H9 (cell line): ENCODE data around the gene PITPNM3. TPM values are rescaled to one million over a fixed set of nuclear protein-coding genes. Genes with fewer than 3 reads are reported as not detected.
A peak's percentile ranks its signal among the peaks of the same experiment; 100 is the strongest.

ENCODE experiments used
- DNase-seq: peaks from one replicate; pipeline ENCODE4 v3.0.0-alpha.2; 2017
- H2AFZ ChIP-seq: one replicate; pipeline ENCODE4 v1.6.1; 2013; ENCODE audit warnings: mild to moderate bottlenecking, low read length, control low read depth, moderate library complexity
- H2AK5ac ChIP-seq: 2 replicates; pipeline ENCODE4 v1.6.1; 2013; ENCODE audit warnings: low read length, control low read depth, mixed read lengths; ENCODE audit not compliant: insufficient read length
- H2BK120ac ChIP-seq: one replicate; pipeline ENCODE4 v1.6.1; 2013; ENCODE audit warnings: low read depth, mild to moderate bottlenecking, low read length, control low read depth, inconsistent platforms; ENCODE audit not compliant: poor library complexity, severe bottlenecking
- H2BK12ac ChIP-seq: 2 replicates; pipeline ENCODE4 v1.6.1; 2013; ENCODE audit warnings: low read length, control low read depth, mixed read lengths, low read depth; ENCODE audit not compliant: insufficient read length
- H2BK15ac ChIP-seq: 2 replicates; pipeline ENCODE4 v1.6.1; 2013; ENCODE audit warnings: low read depth, low read length, control low read depth
- H2BK20ac ChIP-seq: one replicate; pipeline ENCODE4 v1.6.1; 2013; ENCODE audit warnings: low read depth, mild to moderate bottlenecking, low read length, control low read depth, inconsistent platforms; ENCODE audit not compliant: poor library complexity, severe bottlenecking
- H2BK5ac ChIP-seq: 2 replicates; pipeline ENCODE4 v1.6.1; 2013; ENCODE audit warnings: low read length, control low read depth, mixed read lengths; ENCODE audit not compliant: insufficient read length
- H3K14ac ChIP-seq: 2 replicates; pipeline ENCODE4 v1.6.1; 2013; ENCODE audit warnings: low read length, control low read depth; ENCODE audit not compliant: insufficient read depth
- H3K18ac ChIP-seq: 2 replicates; pipeline ENCODE4 v1.6.1; 2013; ENCODE audit warnings: low read depth, mild to moderate bottlenecking, mixed read lengths, low read length, control low read depth; ENCODE audit not compliant: insufficient read length
- H3K23ac ChIP-seq: 2 replicates; pipeline ENCODE4 v1.6.1; 2013; ENCODE audit warnings: low read length, control low read depth, mixed read lengths, low read depth; ENCODE audit not compliant: insufficient read length
- H3K23me2 ChIP-seq: 2 replicates; pipeline ENCODE4 v1.6.1; 2013; ENCODE audit warnings: low read depth, mild to moderate bottlenecking, mixed read lengths, low read length, control low read depth; ENCODE audit not compliant: insufficient read length, poor library complexity, severe bottlenecking
- H3K27ac ChIP-seq: 2 replicates; pipeline ENCODE4 v1.5.1; 2013; ENCODE audit warnings: low read length, control low read depth, mixed read lengths, low read depth; ENCODE audit not compliant: insufficient read length
- H3K27me3 ChIP-seq: 2 replicates; pipeline ENCODE4 v1.6.1; 2013; ENCODE audit warnings: low read length, control low read depth, inconsistent platforms; ENCODE audit not compliant: insufficient read depth
- H3K4ac ChIP-seq: 2 replicates; pipeline ENCODE4 v1.6.1; 2013; ENCODE audit warnings: low read depth, mild to moderate bottlenecking, control low read depth, inconsistent platforms, low read length, moderate library complexity
- H3K4me1 ChIP-seq: 2 replicates; pipeline ENCODE4 v1.6.1; 2013; ENCODE audit warnings: low read length, control low read depth, inconsistent platforms; ENCODE audit not compliant: insufficient read depth
- H3K4me2 ChIP-seq: 2 replicates; pipeline ENCODE4 v1.6.1; 2013; ENCODE audit warnings: low read length, control low read depth, mixed read lengths; ENCODE audit not compliant: insufficient read length, insufficient read depth
- H3K56ac ChIP-seq: 2 replicates; pipeline ENCODE4 v1.6.1; 2013; ENCODE audit warnings: low read depth, mild to moderate bottlenecking, mixed read lengths, low read length, control low read depth; ENCODE audit not compliant: insufficient read length
- H3K79me1 ChIP-seq: 2 replicates; pipeline ENCODE4 v1.6.1; 2013; ENCODE audit warnings: low read depth, mild to moderate bottlenecking, moderate library complexity, low read length, control low read depth, inconsistent platforms; ENCODE audit not compliant: insufficient read depth, poor library complexity, severe bottlenecking
- H3K79me2 ChIP-seq: 2 replicates; pipeline ENCODE4 v1.6.1; 2013; ENCODE audit warnings: low read length, control low read depth, inconsistent platforms; ENCODE audit not compliant: insufficient read depth
- H3K9ac ChIP-seq: 2 replicates; pipeline ENCODE4 v1.6.1; 2013; ENCODE audit warnings: low read length, control low read depth, mixed read lengths; ENCODE audit not compliant: insufficient read length; ENCODE audit errors: extremely low read depth
- H3K9me3 ChIP-seq: one replicate; pipeline ENCODE4 v1.6.1; 2013; ENCODE audit warnings: low read depth, low read length, inconsistent platforms; ENCODE audit not compliant: control insufficient read depth
- H3T11ph ChIP-seq: one replicate; pipeline ENCODE4 v1.6.1; 2013; ENCODE audit warnings: mild to moderate bottlenecking, low read length, control low read depth, inconsistent platforms
- H4K20me1 ChIP-seq: one replicate; pipeline ENCODE4 v1.6.1; 2013; ENCODE audit not compliant: control insufficient read depth, insufficient read length, insufficient read depth
- H4K5ac ChIP-seq: 2 replicates; pipeline ENCODE4 v1.6.1; 2013; ENCODE audit warnings: low read depth, mild to moderate bottlenecking, mixed read lengths, low read length, control low read depth; ENCODE audit not compliant: insufficient read length
- H4K8ac ChIP-seq: replicated peaks from 2 replicates; pipeline ENCODE4 v1.6.1; 2013; ENCODE audit warnings: low read length, control low read depth, mixed read lengths, low read depth; ENCODE audit not compliant: insufficient read length
- H4K91ac ChIP-seq: 2 replicates; pipeline ENCODE4 v1.6.1; 2013; ENCODE audit warnings: low read depth, mild to moderate bottlenecking, moderate library complexity, mixed read lengths, low read length, control low read depth; ENCODE audit not compliant: insufficient read length
- H3K27ac Mint-ChIP-seq, 3 experiments: 2 replicates in 2 of 3; 3 replicates in 1 of 3; pipeline ENCODE4 v1.8.0; 2020 to 2021; ENCODE audit warnings: mixed read lengths in 3 of 3, mild to moderate bottlenecking in 1 of 3, moderate library complexity in 1 of 3
- H3K27me3 Mint-ChIP-seq: 2 replicates; pipeline ENCODE4 v1.8.0; 2021; ENCODE audit warnings: low read depth, mild to moderate bottlenecking, moderate library complexity, mixed read lengths
- H3K36me3 Mint-ChIP-seq, 3 experiments: 2 replicates in 2 of 3; 3 replicates in 1 of 3; pipeline ENCODE4 v1.8.0; 2020 to 2021; ENCODE audit warnings: low read depth in 3 of 3, mixed read lengths in 3 of 3; ENCODE audit not compliant: insufficient read depth in 1 of 3
- H3K4me1 Mint-ChIP-seq, 2 experiments: 2 replicates each; pipeline ENCODE4 v1.8.0; 2020; ENCODE audit warnings: mixed read lengths in 2 of 2
- H3K4me3 Mint-ChIP-seq, 2 experiments: 2 replicates in 1 of 2; 3 replicates in 1 of 2; pipeline ENCODE4 v1.8.0; 2020 to 2021; ENCODE audit warnings: mild to moderate bottlenecking in 2 of 2, mixed read lengths in 2 of 2, moderate library complexity in 1 of 2
- H3K9me3 Mint-ChIP-seq, 2 experiments: 2 replicates in 1 of 2; 3 replicates in 1 of 2; pipeline ENCODE4 v1.8.0; 2020; ENCODE audit warnings: mild to moderate bottlenecking in 2 of 2, mixed read lengths in 2 of 2, moderate library complexity in 1 of 2
- WGBS: extraction: QIAGEN DNeasy Blood & Tissue Kit; methylation state at CpG from one replicate; pipeline ENCODE4 v1.1.7; 2013; ENCODE audit warnings: missing lambda C conversion rate, low lambda C conversion rate, mixed read lengths; ENCODE audit not compliant: insufficient read length; ENCODE audit errors: extremely low coverage; 5-methylcytosine and 5-hydroxymethylcytosine counted together
- total RNA-seq: library from RNA; stranded (reverse); gene quantifications from 2 replicates; pipeline ENCODE4 v1.2.1, GENCODE V29; 2021
- TF ChIP-seq, protein P1 (sequence below): fragments of 200-600 bp; sonication (generic); conservative IDR thresholded peaks from 3 replicates; pipeline ENCODE4 v1.8.0; 2021; ENCODE audit warnings: antibody characterized with exemption, mild to moderate bottlenecking

Gene PITPNM3
- total RNA-seq, 1 experiment from 2014 or later = 3.4 TPM

DNA sequence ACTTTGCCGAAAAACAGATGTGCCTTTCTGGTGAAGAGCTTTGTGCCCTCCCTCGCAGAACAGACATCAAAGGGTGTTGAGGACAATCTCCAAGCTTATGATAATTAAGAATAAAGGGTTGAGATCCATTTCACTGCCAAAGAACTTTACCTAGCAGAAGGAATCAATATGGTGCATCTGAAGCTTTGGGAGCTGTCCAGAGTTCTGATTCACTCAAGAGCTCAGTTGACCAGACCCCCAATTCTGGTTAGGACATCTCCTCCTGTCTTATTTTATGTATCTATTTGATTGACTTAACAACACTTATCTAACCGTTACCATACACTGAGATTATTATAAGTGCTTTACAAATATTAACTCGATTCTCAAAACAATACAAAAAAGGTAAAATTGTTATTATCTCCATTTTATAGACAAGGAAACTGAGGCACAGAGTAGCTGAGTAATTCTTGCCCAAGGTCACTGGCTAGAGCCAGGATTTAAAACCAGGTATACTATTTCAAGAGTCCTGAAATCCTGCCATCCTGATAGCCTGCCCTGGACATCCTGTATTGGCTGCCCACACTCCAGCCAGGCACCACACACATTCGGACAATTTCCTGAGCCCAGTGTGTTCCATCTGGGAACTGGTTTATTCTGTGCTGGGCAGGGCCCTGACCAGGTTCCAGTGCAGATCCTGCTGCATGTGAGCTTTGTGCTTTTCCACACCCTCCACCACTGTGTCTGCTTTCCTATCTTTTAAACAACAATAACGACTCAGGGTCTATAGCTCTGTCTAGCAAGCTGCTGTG lies 29.8 kb downstream of the PITPNM3 start:
- no peak overlapping the region for H2BK15ac ChIP-seq
- TF ChIP-seq, protein P1, sequence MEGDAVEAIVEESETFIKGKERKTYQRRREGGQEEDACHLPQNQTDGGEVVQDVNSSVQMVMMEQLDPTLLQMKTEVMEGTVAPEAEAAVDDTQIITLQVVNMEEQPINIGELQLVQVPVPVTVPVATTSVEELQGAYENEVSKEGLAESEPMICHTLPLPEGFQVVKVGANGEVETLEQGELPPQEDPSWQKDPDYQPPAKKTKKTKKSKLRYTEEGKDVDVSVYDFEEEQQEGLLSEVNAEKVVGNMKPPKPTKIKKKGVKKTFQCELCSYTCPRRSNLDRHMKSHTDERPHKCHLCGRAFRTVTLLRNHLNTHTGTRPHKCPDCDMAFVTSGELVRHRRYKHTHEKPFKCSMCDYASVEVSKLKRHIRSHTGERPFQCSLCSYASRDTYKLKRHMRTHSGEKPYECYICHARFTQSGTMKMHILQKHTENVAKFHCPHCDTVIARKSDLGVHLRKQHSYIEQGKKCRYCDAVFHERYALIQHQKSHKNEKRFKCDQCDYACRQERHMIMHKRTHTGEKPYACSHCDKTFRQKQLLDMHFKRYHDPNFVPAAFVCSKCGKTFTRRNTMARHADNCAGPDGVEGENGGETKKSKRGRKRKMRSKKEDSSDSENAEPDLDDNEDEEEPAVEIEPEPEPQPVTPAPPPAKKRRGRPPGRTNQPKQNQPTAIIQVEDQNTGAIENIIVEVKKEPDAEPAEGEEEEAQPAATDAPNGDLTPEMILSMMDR = no peak
- no peaks in the 10 kb centered on the region for H3K23me2 ChIP-seq
- H3K79me2 ChIP-seq = no peaks in the 10 kb centered on the region
- no peak overlapping the region for H3K4ac ChIP-seq
- no peak overlapping the region for H3K14ac ChIP-seq
- no peak overlapping the region for H4K8ac ChIP-seq
- H3K27me3 ChIP-seq = no peaks in the 10 kb centered on the region
- H3K9me3 Mint-ChIP-seq = no peaks in the 10 kb centered on the region
- H3K4me1 Mint-ChIP-seq = peaks cover 30 to 33% of the 10 kb centered on the region in 2 experiments
- H2AFZ ChIP-seq = no peak overlapping the region
- H2BK20ac ChIP-seq = no peak overlapping the region
- no peak overlapping the region for H2AK5ac ChIP-seq
- H3K27ac ChIP-seq = no peak overlapping the region
- no peak overlapping the region for H2BK12ac ChIP-seq
- peaks cover 2% of the 10 kb centered on the region for H4K20me1 ChIP-seq
- DNase-seq = peak; percentile 24
- H3K56ac ChIP-seq = no peak overlapping the region
- H3K18ac ChIP-seq = no peak overlapping the region
- H3K9ac ChIP-seq = no peak overlapping the region
- no peaks in the 10 kb centered on the region for H3K79me1 ChIP-seq
- no peak overlapping the region for H2BK120ac ChIP-seq
- H3T11ph ChIP-seq = no peak overlapping the region
- H3K23ac ChIP-seq = no peak overlapping the region
- H4K91ac ChIP-seq = no peak overlapping the region
- WGBS = no CpG with 5 or more reads among the region's 6 CpGs
- no peaks in the 10 kb centered on the region; the same call in 1 of the 2 replicates for H3K27me3 Mint-ChIP-seq
- H3K27ac Mint-ChIP-seq = no peak overlapping the region
- H3K36me3 Mint-ChIP-seq = no peaks in the 10 kb centered on the region
- peaks cover 7% of the 10 kb centered on the region; the same call in 1 of the 2 replicates for H3K4me1 ChIP-seq
- no peaks in the 10 kb centered on the region for H3K9me3 ChIP-seq
- H4K5ac ChIP-seq = no peak overlapping the region
- H2BK5ac ChIP-seq = no peak overlapping the region
- no peak overlapping the region for H3K4me3 Mint-ChIP-seq
- no peak overlapping the region for H3K4me2 ChIP-seq
